DOHH2 (cell line): ENCODE measurements around the gene DOCK11.

ENCODE experiments used
- EZH2phosphoT487 ChIP-seq: fragments of 200-600 bp; sonication (generic); IDR thresholded peaks from 2 replicates; pipeline ENCODE4 v1.6.1; 2017; ENCODE audit warnings: borderline replicate concordance, mild to moderate bottlenecking, antibody characterized with exemption, low read length, moderate library complexity, mixed read lengths
- TF ChIP-seq, protein P1 (sequence below): fragments of 200-600 bp; sonication (generic); IDR thresholded peaks from one replicate; pipeline ENCODE4 v1.5.1; 2014; ENCODE audit warnings: antibody characterized with exemption, mild to moderate bottlenecking, low read depth, low read length; ENCODE audit not compliant: poor library complexity, severe bottlenecking

DNA sequence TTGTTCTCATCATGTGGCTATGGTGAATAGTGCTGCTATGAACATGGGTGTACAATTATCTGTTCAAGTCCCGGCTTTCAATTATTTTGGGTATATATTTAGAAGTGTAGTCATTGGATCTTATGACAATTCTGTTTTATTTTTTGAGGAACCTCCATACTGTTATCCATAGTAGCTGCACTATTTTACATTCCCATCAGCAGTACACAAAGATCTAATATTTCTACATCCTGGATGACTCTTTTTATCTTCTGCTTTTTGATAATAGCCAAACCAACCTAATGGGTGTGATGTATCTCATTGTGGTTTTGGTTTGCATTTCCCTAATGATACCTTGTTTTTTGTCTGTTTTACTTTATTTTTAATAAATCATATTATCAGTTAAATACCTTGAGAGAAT lies 218.9 kb downstream of the DOCK11 start:
- TF ChIP-seq EZH2phosphoT487, result no peak
- TF ChIP-seq, protein P1, sequence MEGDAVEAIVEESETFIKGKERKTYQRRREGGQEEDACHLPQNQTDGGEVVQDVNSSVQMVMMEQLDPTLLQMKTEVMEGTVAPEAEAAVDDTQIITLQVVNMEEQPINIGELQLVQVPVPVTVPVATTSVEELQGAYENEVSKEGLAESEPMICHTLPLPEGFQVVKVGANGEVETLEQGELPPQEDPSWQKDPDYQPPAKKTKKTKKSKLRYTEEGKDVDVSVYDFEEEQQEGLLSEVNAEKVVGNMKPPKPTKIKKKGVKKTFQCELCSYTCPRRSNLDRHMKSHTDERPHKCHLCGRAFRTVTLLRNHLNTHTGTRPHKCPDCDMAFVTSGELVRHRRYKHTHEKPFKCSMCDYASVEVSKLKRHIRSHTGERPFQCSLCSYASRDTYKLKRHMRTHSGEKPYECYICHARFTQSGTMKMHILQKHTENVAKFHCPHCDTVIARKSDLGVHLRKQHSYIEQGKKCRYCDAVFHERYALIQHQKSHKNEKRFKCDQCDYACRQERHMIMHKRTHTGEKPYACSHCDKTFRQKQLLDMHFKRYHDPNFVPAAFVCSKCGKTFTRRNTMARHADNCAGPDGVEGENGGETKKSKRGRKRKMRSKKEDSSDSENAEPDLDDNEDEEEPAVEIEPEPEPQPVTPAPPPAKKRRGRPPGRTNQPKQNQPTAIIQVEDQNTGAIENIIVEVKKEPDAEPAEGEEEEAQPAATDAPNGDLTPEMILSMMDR, result no peak
